HCT116 (cell line): ENCODE results near the gene IPO5. TPM values are rescaled to one million over a fixed set of nuclear protein-coding genes. Genes with fewer than 3 reads are reported as not detected.

Experiments
- ATAC-seq: fragments of 200-7000 bp; cut with Tn5 transposase; 2 replicates; pipeline ENCODE4 v1.9.1; 2020; ENCODE audit warnings: mild to moderate bottlenecking, moderate library complexity
- BruUV-seq: library from RNA; stranded (reverse); fragments of 400-500 nt; replicated peaks from 2 replicates; lab custom pipeline; 2021; lab: Mats Ljungman, UMichigan
- CTCF ChIA-PET: fragments of 300-600 bp; sonication (Branson Sonifier 250); formaldehyde crosslinking; loops from one replicate; lab custom pipeline; 2021; ENCODE audit warnings: antibody characterized with exemption; lab: Charles Lee
- POLR2A ChIA-PET: fragments of 300-600, 350-600 bp; sonication (Branson Sonifier 250); formaldehyde crosslinking; loops from one replicate; lab custom pipeline; 2021; ENCODE audit warnings: antibody characterized with exemption; lab: Charles Lee
- RAD21 ChIA-PET, 2 experiments: fragments of 300-600 bp; sonication (Branson Sonifier 250); formaldehyde crosslinking; loops; one replicate each; lab custom pipeline; 2023; ENCODE audit warnings: low total read pairs in 2 of 2; ENCODE audit not compliant: uncharacterized antibody in 2 of 2, unreplicated experiment in 2 of 2, low non-redundant PET in 1 of 2; lab: Charles Lee
- DNase-seq: peaks from one replicate; pipeline ENCODE4 v3.0.0-alpha.2; 2010; ENCODE audit warnings: low read depth, low spot score
- H2AFZ ChIP-seq: fragments of 200-600 bp; shearing (Covaris generic), sonication (generic); 2 replicates; pipeline ENCODE4 v1.6.1; 2017; ENCODE audit warnings: low read depth, mixed run types, mixed read lengths, antibody characterized with exemption, low read length; ENCODE audit not compliant: poor library complexity, severe bottlenecking
- H3K27ac ChIP-seq: 2 replicates; pipeline ENCODE4 v1.5.1; 2012; ENCODE audit warnings: low read depth, low read length
- H3K27me3 ChIP-seq: fragments of 200-600 bp; sonication (generic); 2 replicates; pipeline ENCODE4 v1.6.1; 2016; ENCODE audit warnings: mixed run types, low read length, mixed read lengths; ENCODE audit not compliant: insufficient read depth
- H3K36me3 ChIP-seq, 2 experiments: fragments of 200-500 bp in 1 of 2; fragments of 200-600 bp in 1 of 2; sonication (Bioruptor generic) in 1 of 2; sonication (generic) in 1 of 2; 2 replicates each; pipeline versions ENCODE4 v1.5.1 to v1.6.1; 2014 to 2016; ENCODE audit warnings: low read length in 2 of 2, inconsistent platforms in 1 of 2, mixed read lengths in 1 of 2, mixed run types in 1 of 2; ENCODE audit not compliant: insufficient read depth in 2 of 2, control insufficient read depth in 1 of 2
- H3K4me1 ChIP-seq, 2 experiments: fragments of 200-600 bp in 1 of 2; sonication (generic) in 1 of 2; 2 replicates each; pipeline versions ENCODE4 v1.5.1 to v1.6.1; 2012 to 2017; ENCODE audit warnings: low read length in 2 of 2, inconsistent platforms in 1 of 2, mild to moderate bottlenecking in 1 of 2, mixed read lengths in 1 of 2, mixed run types in 1 of 2, moderate library complexity in 1 of 2; ENCODE audit not compliant: insufficient read depth in 2 of 2, control insufficient read depth in 1 of 2
- H3K4me2 ChIP-seq: fragments of 200-600 bp; sonication (generic); 2 replicates; pipeline ENCODE4 v1.6.1; 2017; ENCODE audit warnings: mixed run types, low read length, mixed read lengths
- H3K4me3 ChIP-seq, 2 experiments: fragments of 200-600 bp in 1 of 2; sonication (generic) in 1 of 2; replicated peaks in 1 of 2; 2 replicates each; pipeline ENCODE4 v1.5.1; 2011 to 2016; ENCODE audit warnings: low read length in 2 of 2, control low read depth in 1 of 2, low read depth in 1 of 2, mild to moderate bottlenecking in 1 of 2, mixed read lengths in 1 of 2, mixed run types in 1 of 2
- H3K79me2 ChIP-seq: fragments of 200-600 bp; sonication (generic); 2 replicates; pipeline ENCODE4 v1.6.1; 2017; ENCODE audit warnings: mild to moderate bottlenecking, mixed run types, low read length, moderate library complexity, mixed read lengths; ENCODE audit not compliant: insufficient read depth
- H3K9ac ChIP-seq: fragments of 200-600 bp; sonication (generic); 2 replicates; pipeline ENCODE4 v1.6.1; 2016; ENCODE audit warnings: low read length, mixed read lengths
- H3K9me2 ChIP-seq: fragments of 200-600 bp; sonication (generic), shearing (Covaris generic); 2 replicates; pipeline ENCODE4 v1.6.1; 2017; ENCODE audit warnings: mixed run types, mild to moderate bottlenecking, moderate library complexity; ENCODE audit not compliant: insufficient read depth
- H3K9me3 ChIP-seq, 2 experiments: fragments of 200-500 bp in 1 of 2; fragments of 200-600 bp in 1 of 2; sonication (Bioruptor generic) in 1 of 2; sonication (generic) in 1 of 2; 2 replicates each; pipeline ENCODE4 v1.6.1; 2014 to 2017; ENCODE audit warnings: low read length in 2 of 2, mixed read lengths in 2 of 2, inconsistent platforms in 1 of 2, low read depth in 1 of 2, mild to moderate bottlenecking in 1 of 2, mixed run types in 1 of 2, moderate library complexity in 1 of 2; ENCODE audit not compliant: control insufficient read depth in 1 of 2, insufficient read depth in 1 of 2
- H4K20me1 ChIP-seq: fragments of 200-600 bp; sonication (generic), shearing (Covaris generic); 2 replicates; pipeline ENCODE4 v1.6.1; 2017; ENCODE audit warnings: mixed run types, mild to moderate bottlenecking, moderate library complexity; ENCODE audit not compliant: insufficient read depth
- ATF3 ChIP-seq: IDR thresholded peaks from 2 replicates; pipeline ENCODE4 v1.6.1; 2012
- CTCF ChIP-seq, 3 experiments: fragments of 200-600 bp in 1 of 3; sonication (generic) in 1 of 3; IDR thresholded peaks in 2 of 3; conservative IDR thresholded peaks in 1 of 3; 2 replicates each; pipeline ENCODE4 v1.5.1; 2012 to 2017; ENCODE audit warnings: low read depth in 2 of 3, low read length in 2 of 3, antibody characterized with exemption in 1 of 3, borderline replicate concordance in 1 of 3, control low read depth in 1 of 3, mild to moderate bottlenecking in 1 of 3, mixed read lengths in 1 of 3, mixed run types in 1 of 3, moderate library complexity in 1 of 3; ENCODE audit not compliant: insufficient read depth in 1 of 3
- ELF1 ChIP-seq: IDR thresholded peaks from 2 replicates; pipeline ENCODE4 v1.6.1; 2012; ENCODE audit warnings: low read depth, borderline replicate concordance
- EZH2 ChIP-seq: fragments of 200-600 bp; sonication (generic); IDR thresholded peaks from 2 replicates; pipeline ENCODE4 v1.6.1; 2017; ENCODE audit warnings: antibody characterized with exemption, mixed run types
- EZH2phosphoT487 ChIP-seq: fragments of 200-600 bp; IDR thresholded peaks from 2 replicates; pipeline ENCODE4 v1.6.1; 2018; ENCODE audit warnings: antibody characterized with exemption, borderline replicate concordance
- FOSL1 ChIP-seq: IDR thresholded peaks from 2 replicates; pipeline ENCODE4 v1.6.1; 2012; ENCODE audit warnings: low read depth
- MAX ChIP-seq: IDR thresholded peaks from 2 replicates; pipeline ENCODE4 v1.6.1; 2012
- TCF7L2 ChIP-seq: IDR thresholded peaks from 2 replicates; pipeline ENCODE4 v1.7.0; 2011; ENCODE audit warnings: borderline replicate concordance, inconsistent platforms; ENCODE audit not compliant: insufficient read depth, insufficient read length; ENCODE audit errors: extremely low read depth
- ZFX ChIP-seq: fragments of 450-650 bp; IDR thresholded peaks from 2 replicates; pipeline ENCODE4 v1.6.1; 2017
- intact Hi-C: fragments of 100-400 bp; cut with micrococcal nuclease; formaldehyde crosslinking; loops from 2 replicates; pipeline ENCODE4 v1.10.0; 2022
- total RNA-seq: library from RNA; stranded (reverse); gene quantifications from one replicate; pipeline ENCODE4 v1.2.1, GENCODE V29; 2021; ENCODE audit not compliant: unreplicated experiment
- TF ChIP-seq, protein P1 (sequence below): IDR thresholded peaks from 2 replicates; pipeline ENCODE4 v1.6.1; 2012; ENCODE audit warnings: low read depth

The IPO5 gene
- total RNA-seq, 1 experiment from 2014 or later, result 237 TPM

DNA sequence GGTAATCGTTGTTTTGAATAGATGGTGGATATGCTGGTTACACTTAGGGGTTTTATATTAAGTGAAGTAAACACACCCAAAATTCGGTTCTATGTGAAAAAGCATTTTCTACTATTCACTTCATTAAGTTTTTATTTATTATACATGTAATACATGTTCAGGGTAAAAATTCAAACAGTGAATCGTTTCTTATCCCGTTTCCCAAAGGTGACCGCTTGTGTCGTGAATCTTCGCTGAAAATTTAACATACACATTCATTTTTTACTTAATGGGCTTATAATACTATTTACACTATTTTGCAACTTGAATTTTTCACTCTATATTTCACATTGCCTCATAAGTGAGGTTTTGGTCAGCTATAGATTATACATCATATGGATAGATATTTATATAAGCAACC is 24.5 kb downstream of the IPO5 start:
- no peak for ATAC-seq
- peaks cover 12 to 30% of the 10 kb centered on the region in 2 experiments for H3K4me1 ChIP-seq
- peak overlapping the region; percentile 84 for H3K9ac ChIP-seq
- no peaks in the 10 kb centered on the region for H3K9me2 ChIP-seq
- DNase-seq, result no peak
- no peak overlapping the region for H2AFZ ChIP-seq
- intact Hi-C loops, result loop anchor here (10.0 kb wide), 1 partner anchor 543 kb away; the partner anchor contains the start of gene RAP2A
- RAD21 ChIA-PET, result no interaction called here
- H3K9me3 ChIP-seq, result no peaks in the 10 kb centered on the region
- H3K27ac ChIP-seq, result no peak overlapping the region; the same call in 1 of the 2 replicates
- H3K36me3 ChIP-seq, result peaks cover 0 to 27% of the 10 kb centered on the region in 2 experiments; a peak in 2 of 4 replicates
- H3K4me3 ChIP-seq, result peak overlapping the region; percentile 67 to 78
- H3K4me2 ChIP-seq, result peak overlapping the region; percentile 68
- H4K20me1 ChIP-seq, result peaks cover 20% of the 10 kb centered on the region; the same call in 1 of the 2 replicates
- H3K79me2 ChIP-seq, result peaks cover 62% of the 10 kb centered on the region
- POLR2A ChIA-PET, result no interaction called here
- CTCF ChIA-PET, result no interaction called here
- H3K27me3 ChIP-seq, result no peaks in the 10 kb centered on the region
- BruUV-seq, result no TSS peak
- TF ChIP-seq CTCF (IDR thresholded peaks at IDR 0.05 in 2 of 3, conservative IDR thresholded peaks at IDR 0.05 in 1 of 3; ENCODE audit: borderline replicate concordance in 1 of 3, insufficient read depth in 1 of 3, low read depth in 2 of 3, low read length in 2 of 3) (no peak), MAX (no peak), EZH2 (no peak)
- TF ChIP-seq, all 23 proteins: peak for 0

DNA sequence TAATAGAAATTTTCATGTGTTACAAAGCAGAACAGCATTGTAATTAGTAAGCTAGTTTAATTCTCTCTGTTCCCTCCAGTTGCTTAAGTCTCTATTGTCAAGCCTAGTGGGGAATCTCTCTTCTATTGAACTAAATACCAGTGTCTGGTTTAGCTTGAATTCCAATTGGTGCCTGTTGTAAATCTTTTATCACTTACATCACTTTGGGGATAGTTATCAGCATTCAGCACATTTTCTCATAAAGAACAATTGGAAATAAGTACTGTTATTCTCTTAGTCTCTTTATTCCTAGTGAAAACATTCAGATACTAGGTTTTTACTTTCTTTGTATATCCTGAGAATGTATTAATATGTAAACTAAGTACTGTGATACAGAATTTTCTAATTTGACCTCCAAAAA is 25.2 kb downstream of the IPO5 start:
- H3K79me2 ChIP-seq, result peaks cover 69% of the 10 kb centered on the region
- H2AFZ ChIP-seq, result no peak overlapping the region
- H3K4me1 ChIP-seq, result peaks cover 12 to 30% of the 10 kb centered on the region in 2 experiments
- ChIA-PET RAD21 (no interaction called here), CTCF (no interaction called here), POLR2A (no interaction called here)
- no peaks in the 10 kb centered on the region for H3K9me2 ChIP-seq
- peak overlapping the region; percentile 84 for H3K9ac ChIP-seq
- ATAC-seq (no peak), DNase-seq (no peak)
- H3K27ac ChIP-seq, result no peak overlapping the region
- no peaks in the 10 kb centered on the region for H3K9me3 ChIP-seq
- H3K4me3 ChIP-seq, result peak overlapping the region in 1 of 2 experiments; percentile 67; a peak in 2 of 4 replicates
- peak overlapping the region; percentile 68 for H3K4me2 ChIP-seq
- H3K36me3 ChIP-seq, result peaks cover 5 to 27% of the 10 kb centered on the region in 2 experiments; a peak in 2 of 4 replicates
- no peaks in the 10 kb centered on the region for H3K27me3 ChIP-seq
- peaks cover 20% of the 10 kb centered on the region; the same call in 1 of the 2 replicates for H4K20me1 ChIP-seq
- intact Hi-C loops, result loop anchor here (10.0 kb wide), 1 partner anchor 544 kb away; the partner anchor contains the start of gene RAP2A
- no TSS peak for BruUV-seq
- TF ChIP-seq ATF3 (no peak), EZH2phosphoT487 (no peak), FOSL1 (no peak), TCF7L2 (no peak), ZFX (no peak), ELF1 (no peak)
- TF ChIP-seq, protein P1, sequence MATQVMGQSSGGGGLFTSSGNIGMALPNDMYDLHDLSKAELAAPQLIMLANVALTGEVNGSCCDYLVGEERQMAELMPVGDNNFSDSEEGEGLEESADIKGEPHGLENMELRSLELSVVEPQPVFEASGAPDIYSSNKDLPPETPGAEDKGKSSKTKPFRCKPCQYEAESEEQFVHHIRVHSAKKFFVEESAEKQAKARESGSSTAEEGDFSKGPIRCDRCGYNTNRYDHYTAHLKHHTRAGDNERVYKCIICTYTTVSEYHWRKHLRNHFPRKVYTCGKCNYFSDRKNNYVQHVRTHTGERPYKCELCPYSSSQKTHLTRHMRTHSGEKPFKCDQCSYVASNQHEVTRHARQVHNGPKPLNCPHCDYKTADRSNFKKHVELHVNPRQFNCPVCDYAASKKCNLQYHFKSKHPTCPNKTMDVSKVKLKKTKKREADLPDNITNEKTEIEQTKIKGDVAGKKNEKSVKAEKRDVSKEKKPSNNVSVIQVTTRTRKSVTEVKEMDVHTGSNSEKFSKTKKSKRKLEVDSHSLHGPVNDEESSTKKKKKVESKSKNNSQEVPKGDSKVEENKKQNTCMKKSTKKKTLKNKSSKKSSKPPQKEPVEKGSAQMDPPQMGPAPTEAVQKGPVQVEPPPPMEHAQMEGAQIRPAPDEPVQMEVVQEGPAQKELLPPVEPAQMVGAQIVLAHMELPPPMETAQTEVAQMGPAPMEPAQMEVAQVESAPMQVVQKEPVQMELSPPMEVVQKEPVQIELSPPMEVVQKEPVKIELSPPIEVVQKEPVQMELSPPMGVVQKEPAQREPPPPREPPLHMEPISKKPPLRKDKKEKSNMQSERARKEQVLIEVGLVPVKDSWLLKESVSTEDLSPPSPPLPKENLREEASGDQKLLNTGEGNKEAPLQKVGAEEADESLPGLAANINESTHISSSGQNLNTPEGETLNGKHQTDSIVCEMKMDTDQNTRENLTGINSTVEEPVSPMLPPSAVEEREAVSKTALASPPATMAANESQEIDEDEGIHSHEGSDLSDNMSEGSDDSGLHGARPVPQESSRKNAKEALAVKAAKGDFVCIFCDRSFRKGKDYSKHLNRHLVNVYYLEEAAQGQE, result no peak
